Measurements from ENCODE around the gene LRRC27.

- no peak for TF ChIP-seq CTCF (IDR thresholded peaks at IDR 0.05)
- TF ChIP-seq POLR2A (IDR thresholded peaks at IDR 0.05) = no peak
Measured at GRCh38 chr10:132293201-132293812, 38.7 kb upstream of the LRRC27 start.
